Measurements from ENCODE around the gene TFIP11.

The TFIP11 gene

GRCh38 chr22:26550498-26551033 is 38.3 kb upstream of the TFIP11 start:
- no peaks in the 10 kb centered on the region for H3K27me3 ChIP-seq (ENCODE audit: control insufficient read depth in 1 of 2, insufficient read depth in 2 of 2, low read length in 2 of 2)
- no peak overlapping the region for H3K9ac ChIP-seq (ENCODE audit: low read length in 2 of 2)
- no peaks in the 10 kb centered on the region for H3K9me3 ChIP-seq (ENCODE audit: control insufficient read depth in 2 of 2, low read length in 2 of 2)
- no peak overlapping the region for H3K27ac ChIP-seq (ENCODE audit: low read length)
- H3K4me1 ChIP-seq (ENCODE audit: control insufficient read depth, insufficient read depth, low read length), result no peaks in the 10 kb centered on the region
- no peak overlapping the region for H3K4me3 ChIP-seq (ENCODE audit: low read length in 2 of 2)
- H3K36me3 ChIP-seq (ENCODE audit: control insufficient read depth in 2 of 2, insufficient read depth in 2 of 2, low read length in 2 of 2), result no peaks in the 10 kb centered on the region

- no peak overlapping the region for H3K9ac ChIP-seq (ENCODE audit: low read length in 2 of 2)
- no peak overlapping the region for H3K4me3 ChIP-seq (ENCODE audit: low read length in 2 of 2)
- H3K36me3 ChIP-seq (ENCODE audit: control insufficient read depth in 2 of 2, insufficient read depth in 2 of 2, low read length in 2 of 2), result no peaks in the 10 kb centered on the region
- no peak overlapping the region for H3K27ac ChIP-seq (ENCODE audit: low read length)
- no peaks in the 10 kb centered on the region for H3K4me1 ChIP-seq (ENCODE audit: control insufficient read depth, insufficient read depth, low read length)
- H3K9me3 ChIP-seq (ENCODE audit: control insufficient read depth in 2 of 2, low read length in 2 of 2), result no peaks in the 10 kb centered on the region
- no peaks in the 10 kb centered on the region for H3K27me3 ChIP-seq (ENCODE audit: control insufficient read depth in 1 of 2, insufficient read depth in 2 of 2, low read length in 2 of 2)
Measured at GRCh38 chr22:26549902-26550497, 37.7 kb upstream of the TFIP11 start.

- no peak overlapping the region for H3K9ac ChIP-seq (ENCODE audit: low read length in 2 of 2)
- no peaks in the 10 kb centered on the region for H3K4me1 ChIP-seq (ENCODE audit: control insufficient read depth, insufficient read depth, low read length)
- H3K9me3 ChIP-seq (ENCODE audit: control insufficient read depth in 2 of 2, low read length in 2 of 2), result no peaks in the 10 kb centered on the region
- no peaks in the 10 kb centered on the region for H3K27me3 ChIP-seq (ENCODE audit: control insufficient read depth in 1 of 2, insufficient read depth in 2 of 2, low read length in 2 of 2)
- no peak overlapping the region for H3K4me3 ChIP-seq (ENCODE audit: low read length in 2 of 2)
- H3K27ac ChIP-seq (ENCODE audit: low read length), result no peak overlapping the region
- no peaks in the 10 kb centered on the region for H3K36me3 ChIP-seq (ENCODE audit: control insufficient read depth in 2 of 2, insufficient read depth in 2 of 2, low read length in 2 of 2)
Measured at GRCh38 chr22:26548984-26549383, 36.7 kb upstream of the TFIP11 start.

- Histone ChIP-seq H3K9ac (ENCODE audit: low read length in 2 of 2) (no peak overlapping the region), H3K36me3 (ENCODE audit: control insufficient read depth in 2 of 2, insufficient read depth in 2 of 2, low read length in 2 of 2) (no peaks in the 10 kb centered on the region), H3K4me3 (ENCODE audit: low read length in 2 of 2) (no peak overlapping the region), H3K9me3 (ENCODE audit: control insufficient read depth in 2 of 2, low read length in 2 of 2) (no peaks in the 10 kb centered on the region), H3K27me3 (ENCODE audit: control insufficient read depth in 1 of 2, insufficient read depth in 2 of 2, low read length in 2 of 2) (no peaks in the 10 kb centered on the region), H3K27ac (ENCODE audit: low read length) (no peak overlapping the region), H3K4me1 (ENCODE audit: control insufficient read depth, insufficient read depth, low read length) (no peaks in the 10 kb centered on the region)
Measured at GRCh38 chr22:26548303-26548702, 36.0 kb upstream of the TFIP11 start.

- Histone ChIP-seq H3K4me1 (ENCODE audit: control insufficient read depth, insufficient read depth, low read length) (no peaks in the 10 kb centered on the region), H3K9me3 (ENCODE audit: control insufficient read depth in 2 of 2, low read length in 2 of 2) (no peaks in the 10 kb centered on the region), H3K9ac (ENCODE audit: low read length in 2 of 2) (no peak overlapping the region), H3K4me3 (ENCODE audit: low read length in 2 of 2) (no peak overlapping the region), H3K36me3 (ENCODE audit: control insufficient read depth in 2 of 2, insufficient read depth in 2 of 2, low read length in 2 of 2) (no peaks in the 10 kb centered on the region), H3K27me3 (ENCODE audit: control insufficient read depth in 1 of 2, insufficient read depth in 2 of 2, low read length in 2 of 2) (no peaks in the 10 kb centered on the region), H3K27ac (ENCODE audit: low read length) (no peak overlapping the region)
Measured at GRCh38 chr22:26547837-26548236, 35.6 kb upstream of the TFIP11 start.

GRCh38 chr22:26547426-26547825 is 35.2 kb upstream of the TFIP11 start:
- Histone ChIP-seq H3K9me3 (ENCODE audit: control insufficient read depth in 2 of 2, low read length in 2 of 2) (no peaks in the 10 kb centered on the region), H3K4me1 (ENCODE audit: control insufficient read depth, insufficient read depth, low read length) (no peaks in the 10 kb centered on the region), H3K36me3 (ENCODE audit: control insufficient read depth in 2 of 2, insufficient read depth in 2 of 2, low read length in 2 of 2) (no peaks in the 10 kb centered on the region), H3K9ac (ENCODE audit: low read length in 2 of 2) (no peak overlapping the region), H3K4me3 (ENCODE audit: low read length in 2 of 2) (no peak overlapping the region), H3K27me3 (ENCODE audit: control insufficient read depth in 1 of 2, insufficient read depth in 2 of 2, low read length in 2 of 2) (no peaks in the 10 kb centered on the region), H3K27ac (ENCODE audit: low read length) (no peak overlapping the region)

GRCh38 chr22:26546282-26546681 is 34.0 kb upstream of the TFIP11 start:
- H3K27me3 ChIP-seq (ENCODE audit: control insufficient read depth in 1 of 2, insufficient read depth in 2 of 2, low read length in 2 of 2), result no peaks in the 10 kb centered on the region
- no peaks in the 10 kb centered on the region for H3K36me3 ChIP-seq (ENCODE audit: control insufficient read depth in 2 of 2, insufficient read depth in 2 of 2, low read length in 2 of 2)
- H3K4me1 ChIP-seq (ENCODE audit: control insufficient read depth, insufficient read depth, low read length), result no peaks in the 10 kb centered on the region
- no peak overlapping the region for H3K27ac ChIP-seq (ENCODE audit: low read length)
- H3K9me3 ChIP-seq (ENCODE audit: control insufficient read depth in 2 of 2, low read length in 2 of 2), result no peaks in the 10 kb centered on the region
- no peak overlapping the region for H3K4me3 ChIP-seq (ENCODE audit: low read length in 2 of 2)
- no peak overlapping the region for H3K9ac ChIP-seq (ENCODE audit: low read length in 2 of 2)

- no peaks in the 10 kb centered on the region for H3K4me1 ChIP-seq (ENCODE audit: control insufficient read depth, insufficient read depth, low read length)
- peaks cover 0 to under 1% of the 10 kb centered on the region in 2 donors for H3K36me3 ChIP-seq (ENCODE audit: control insufficient read depth in 2 of 2, insufficient read depth in 2 of 2, low read length in 2 of 2)
- no peaks in the 10 kb centered on the region for H3K9me3 ChIP-seq (ENCODE audit: control insufficient read depth in 2 of 2, low read length in 2 of 2)
- no peak overlapping the region for H3K9ac ChIP-seq (ENCODE audit: low read length in 2 of 2)
- no peaks in the 10 kb centered on the region for H3K27me3 ChIP-seq (ENCODE audit: control insufficient read depth in 1 of 2, insufficient read depth in 2 of 2, low read length in 2 of 2)
- no peak overlapping the region for H3K27ac ChIP-seq (ENCODE audit: low read length)
- no peak overlapping the region for H3K4me3 ChIP-seq (ENCODE audit: low read length in 2 of 2)
Measured at GRCh38 chr22:26545827-26546226, 33.6 kb upstream of the TFIP11 start.

- no peak overlapping the region for H3K9ac ChIP-seq (ENCODE audit: low read length in 2 of 2)
- H3K9me3 ChIP-seq (ENCODE audit: control insufficient read depth in 2 of 2, low read length in 2 of 2), result no peaks in the 10 kb centered on the region
- no peaks in the 10 kb centered on the region for H3K4me1 ChIP-seq (ENCODE audit: control insufficient read depth, insufficient read depth, low read length)
- no peak overlapping the region for H3K27ac ChIP-seq (ENCODE audit: low read length)
- H3K4me3 ChIP-seq (ENCODE audit: low read length in 2 of 2), result no peak overlapping the region
- peaks cover 0 to 4% of the 10 kb centered on the region in 2 donors for H3K36me3 ChIP-seq (ENCODE audit: control insufficient read depth in 2 of 2, insufficient read depth in 2 of 2, low read length in 2 of 2)
- H3K27me3 ChIP-seq (ENCODE audit: control insufficient read depth in 1 of 2, insufficient read depth in 2 of 2, low read length in 2 of 2), result no peaks in the 10 kb centered on the region
Measured at GRCh38 chr22:26545385-26545784, 33.1 kb upstream of the TFIP11 start.

- Histone ChIP-seq H3K4me1 (ENCODE audit: control insufficient read depth, insufficient read depth, low read length) (no peaks in the 10 kb centered on the region), H3K27ac (ENCODE audit: low read length) (no peak overlapping the region), H3K9ac (ENCODE audit: low read length in 2 of 2) (no peak overlapping the region), H3K36me3 (ENCODE audit: control insufficient read depth in 2 of 2, insufficient read depth in 2 of 2, low read length in 2 of 2) (peaks cover 0 to 4% of the 10 kb centered on the region in 2 donors), H3K4me3 (ENCODE audit: low read length in 2 of 2) (no peak overlapping the region), H3K9me3 (ENCODE audit: control insufficient read depth in 2 of 2, low read length in 2 of 2) (no peaks in the 10 kb centered on the region), H3K27me3 (ENCODE audit: control insufficient read depth in 1 of 2, insufficient read depth in 2 of 2, low read length in 2 of 2) (no peaks in the 10 kb centered on the region)
Measured at GRCh38 chr22:26544489-26544888, 32.2 kb upstream of the TFIP11 start.

GRCh38 chr22:26542831-26543230 is 30.6 kb upstream of the TFIP11 start:
- Histone ChIP-seq H3K9me3 (ENCODE audit: control insufficient read depth in 2 of 2, low read length in 2 of 2) (no peaks in the 10 kb centered on the region), H3K4me1 (ENCODE audit: control insufficient read depth, insufficient read depth, low read length) (no peaks in the 10 kb centered on the region), H3K36me3 (ENCODE audit: control insufficient read depth in 2 of 2, insufficient read depth in 2 of 2, low read length in 2 of 2) (peaks cover 0 to 4% of the 10 kb centered on the region in 2 donors), H3K4me3 (ENCODE audit: low read length in 2 of 2) (no peak overlapping the region), H3K27me3 (ENCODE audit: control insufficient read depth in 1 of 2, insufficient read depth in 2 of 2, low read length in 2 of 2) (no peaks in the 10 kb centered on the region), H3K9ac (ENCODE audit: low read length in 2 of 2) (no peak overlapping the region), H3K27ac (ENCODE audit: low read length) (no peak overlapping the region)
